GM19025 (cell line): ENCODE measurements around the gene MACC1.

Experiments
- ATAC-seq: cut with Tn5 transposase; IDR thresholded peaks from one replicate; pipeline ENCODE4 v1.9.1; 2021; ENCODE audit warnings: mild to moderate bottlenecking, low read depth, moderate library complexity; ENCODE audit not compliant: unreplicated experiment

Gene MACC1, protein sequence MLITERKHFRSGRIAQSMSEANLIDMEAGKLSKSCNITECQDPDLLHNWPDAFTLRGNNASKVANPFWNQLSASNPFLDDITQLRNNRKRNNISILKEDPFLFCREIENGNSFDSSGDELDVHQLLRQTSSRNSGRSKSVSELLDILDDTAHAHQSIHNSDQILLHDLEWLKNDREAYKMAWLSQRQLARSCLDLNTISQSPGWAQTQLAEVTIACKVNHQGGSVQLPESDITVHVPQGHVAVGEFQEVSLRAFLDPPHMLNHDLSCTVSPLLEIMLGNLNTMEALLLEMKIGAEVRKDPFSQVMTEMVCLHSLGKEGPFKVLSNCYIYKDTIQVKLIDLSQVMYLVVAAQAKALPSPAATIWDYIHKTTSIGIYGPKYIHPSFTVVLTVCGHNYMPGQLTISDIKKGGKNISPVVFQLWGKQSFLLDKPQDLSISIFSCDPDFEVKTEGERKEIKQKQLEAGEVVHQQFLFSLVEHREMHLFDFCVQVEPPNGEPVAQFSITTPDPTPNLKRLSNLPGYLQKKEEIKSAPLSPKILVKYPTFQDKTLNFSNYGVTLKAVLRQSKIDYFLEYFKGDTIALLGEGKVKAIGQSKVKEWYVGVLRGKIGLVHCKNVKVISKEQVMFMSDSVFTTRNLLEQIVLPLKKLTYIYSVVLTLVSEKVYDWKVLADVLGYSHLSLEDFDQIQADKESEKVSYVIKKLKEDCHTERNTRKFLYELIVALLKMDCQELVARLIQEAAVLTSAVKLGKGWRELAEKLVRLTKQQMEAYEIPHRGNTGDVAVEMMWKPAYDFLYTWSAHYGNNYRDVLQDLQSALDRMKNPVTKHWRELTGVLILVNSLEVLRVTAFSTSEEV

DNA sequence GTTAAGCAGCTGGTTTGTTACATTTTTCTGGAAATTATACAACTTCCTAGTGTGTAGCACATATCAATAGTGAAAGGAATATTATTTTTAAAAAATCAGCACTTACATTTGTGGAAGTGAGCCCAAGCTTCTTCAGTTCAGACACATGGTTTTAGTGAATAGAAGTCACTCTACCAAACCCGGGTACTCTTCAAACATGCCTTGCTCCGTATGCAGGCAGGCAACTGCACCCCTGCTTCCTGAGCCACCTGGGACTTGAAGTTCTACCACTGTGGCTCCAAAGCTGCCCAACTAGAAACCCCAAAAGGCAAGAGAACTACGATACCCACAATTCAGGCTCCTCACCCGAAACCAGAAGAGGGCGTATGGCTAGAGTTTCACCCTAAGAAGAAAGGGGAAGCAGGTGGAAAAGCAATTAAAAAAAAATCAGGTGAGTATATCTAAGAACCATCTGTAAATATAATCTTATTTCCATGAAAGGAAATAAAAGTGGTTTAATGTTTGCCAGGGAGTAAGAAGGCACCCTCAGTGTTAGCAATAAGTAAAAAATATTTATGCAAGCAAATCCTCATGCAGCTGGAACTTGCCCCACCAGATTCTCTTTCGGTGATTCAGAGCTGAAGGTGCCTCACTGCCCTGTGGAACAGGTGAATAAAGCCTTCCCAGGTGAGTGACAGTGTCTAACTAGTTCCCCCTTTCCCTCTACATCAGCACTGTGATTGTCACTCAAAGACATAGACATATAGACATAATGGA is at the start of gene MACC1:
TSS of gene MACC1 (minus strand) at position 192 of the 756 bp plus-strand sequence. CDS start 55,522 bp downstream, outside the sequence.
- ATAC-seq, result peak; percentile 40

DNA sequence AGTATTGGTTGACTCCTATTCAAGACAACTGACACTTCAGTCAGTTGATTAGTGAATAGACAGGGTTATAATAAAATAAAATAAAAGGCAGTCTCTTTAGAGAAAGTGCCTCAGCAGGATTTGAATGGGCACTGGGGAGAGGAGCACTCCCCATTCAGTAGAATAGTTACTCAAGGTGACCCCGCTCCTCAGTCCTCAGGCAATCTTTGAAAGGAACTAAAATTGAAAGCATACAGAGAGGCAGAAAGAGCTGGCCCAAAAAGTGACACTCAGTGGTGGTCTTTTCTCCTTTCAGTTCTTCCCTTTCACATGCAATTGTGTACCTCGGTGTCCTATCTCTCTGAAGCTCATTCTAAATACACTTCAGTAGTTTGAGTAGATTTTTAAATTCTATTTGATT is 47.4 kb upstream of the MACC1 start:
- ATAC-seq, result no peak

DNA sequence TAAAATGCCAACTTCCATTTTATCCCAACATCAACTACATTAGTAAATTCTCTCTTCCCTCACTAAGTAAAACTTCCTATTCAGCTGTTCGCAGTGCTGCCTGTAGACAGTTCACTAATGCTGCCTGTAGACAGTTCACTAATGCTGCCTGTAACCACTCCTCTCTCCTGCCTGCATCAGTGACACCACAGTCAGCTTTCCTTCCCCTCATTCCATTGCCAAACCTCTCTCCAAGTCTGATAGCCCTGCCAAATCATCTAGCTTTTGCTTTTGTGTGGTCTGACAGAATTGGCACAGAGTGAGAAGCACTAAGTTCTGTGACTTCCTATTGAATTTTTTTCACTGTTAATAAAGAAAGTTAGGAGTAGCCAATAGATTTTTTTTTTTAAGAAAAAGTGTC is 43.0 kb upstream of the MACC1 start:
- ATAC-seq, result no peak

DNA sequence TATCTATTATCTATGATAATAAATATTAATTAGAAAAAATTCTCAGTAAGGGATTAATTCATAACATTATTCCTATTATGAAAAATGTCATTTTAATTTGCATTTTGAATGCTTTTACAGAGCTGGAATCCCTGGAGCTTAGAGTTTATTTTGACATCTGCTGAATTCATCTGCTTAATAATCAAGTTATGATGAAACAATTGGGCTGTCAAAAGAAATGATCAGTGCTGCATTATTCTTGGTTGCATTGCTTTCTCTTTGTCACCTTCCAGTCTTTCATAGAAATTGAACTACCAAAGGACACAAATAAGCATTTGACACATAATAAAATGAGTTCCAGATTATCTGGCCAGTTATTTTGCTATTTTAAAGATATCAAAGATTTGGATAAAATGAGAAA is 40.0 kb upstream of the MACC1 start:
- no peak for ATAC-seq

DNA sequence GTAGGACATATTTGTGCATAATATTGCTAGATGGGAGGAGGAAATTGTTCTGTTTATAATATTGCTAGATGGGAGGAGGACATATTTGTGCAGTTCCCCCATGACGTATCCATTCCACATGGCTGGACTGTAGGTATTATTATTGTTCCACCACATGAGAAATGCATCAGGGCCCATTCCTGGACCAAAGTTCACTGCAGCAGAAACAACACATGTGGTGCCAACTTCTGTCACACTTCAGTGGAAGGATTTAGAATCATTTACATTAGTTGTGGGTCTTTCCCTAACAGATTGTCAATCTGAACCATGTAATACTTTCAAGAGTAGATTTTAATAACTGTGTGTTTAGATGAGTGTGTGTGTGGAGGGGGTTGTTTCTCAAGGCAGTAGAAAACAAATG is 32.7 kb upstream of the MACC1 start:
- no peak for ATAC-seq

DNA sequence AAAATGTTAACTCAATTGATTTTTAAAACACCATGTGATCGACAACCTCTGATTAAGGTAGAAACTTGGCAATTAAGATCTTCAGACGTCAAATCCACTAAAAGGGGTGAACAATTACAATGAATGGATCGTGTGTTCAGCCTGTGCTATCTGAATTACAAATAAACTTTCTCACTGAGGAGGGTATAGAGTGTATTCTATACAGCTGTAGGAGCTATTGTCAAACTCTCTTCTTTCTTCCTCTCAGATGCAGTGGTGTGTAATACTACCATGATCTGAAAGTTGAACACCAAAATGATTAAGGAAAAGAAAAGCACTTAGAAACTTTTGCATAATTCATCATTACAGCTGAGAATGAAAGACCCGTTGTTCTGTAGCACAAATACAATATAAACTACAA is 32.2 kb upstream of the MACC1 start:
- no peak for ATAC-seq

DNA sequence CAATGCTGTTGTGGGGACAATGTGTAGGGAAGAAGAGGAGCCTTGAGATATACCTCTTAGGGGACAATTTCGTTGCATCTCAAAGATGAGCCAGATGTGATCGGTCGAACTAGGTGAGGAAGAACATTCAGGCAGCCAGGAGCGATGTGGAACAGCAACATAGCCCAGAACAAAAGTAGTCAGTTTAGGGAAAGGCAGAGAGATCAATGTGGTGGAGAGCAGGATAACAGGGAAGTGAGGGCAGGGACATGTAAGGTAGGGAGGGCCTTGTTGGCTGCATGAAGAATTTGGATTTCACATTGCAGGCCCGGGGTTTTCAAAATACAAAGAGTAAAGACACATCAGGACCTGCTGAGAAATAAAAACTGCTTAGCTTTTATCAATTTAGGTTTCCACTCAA is 29.1 kb upstream of the MACC1 start:
- no peak for ATAC-seq

DNA sequence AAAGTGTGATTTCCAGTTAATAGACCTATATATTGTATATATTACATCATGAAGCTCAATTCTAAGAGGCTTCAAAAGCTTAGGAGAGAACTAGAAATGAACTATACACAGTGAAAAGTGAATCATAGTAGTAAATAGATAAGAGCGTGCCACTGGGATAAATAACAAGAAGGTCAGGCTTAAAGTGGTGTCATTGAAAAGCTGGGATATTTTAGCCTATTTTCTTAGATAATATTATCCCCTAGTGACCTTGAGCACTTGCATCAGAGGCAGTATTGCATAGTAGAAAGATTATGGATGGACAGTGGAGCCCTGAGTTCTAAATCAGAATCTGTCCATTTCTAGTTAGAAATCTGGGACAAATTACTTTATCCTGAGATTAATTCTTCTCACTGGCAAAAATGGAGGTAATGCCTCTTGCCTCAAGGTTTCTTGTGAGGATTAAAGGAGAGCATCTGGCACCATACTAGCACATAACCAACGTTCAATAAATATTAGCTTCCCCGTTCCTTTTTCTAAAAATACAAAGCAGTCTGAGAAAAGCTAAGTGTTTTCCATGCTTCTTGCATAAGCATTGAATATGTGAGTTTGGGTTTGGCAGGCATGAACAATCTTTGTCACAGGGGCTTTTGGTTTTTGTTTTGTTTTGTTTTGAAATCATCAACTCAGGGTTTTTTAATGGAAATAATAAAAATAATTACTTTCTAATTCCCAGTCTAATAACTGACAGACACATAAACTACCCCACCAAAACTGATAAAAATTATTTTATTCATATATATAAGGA is 27.3 kb upstream of the MACC1 start:
- no peak for ATAC-seq

DNA sequence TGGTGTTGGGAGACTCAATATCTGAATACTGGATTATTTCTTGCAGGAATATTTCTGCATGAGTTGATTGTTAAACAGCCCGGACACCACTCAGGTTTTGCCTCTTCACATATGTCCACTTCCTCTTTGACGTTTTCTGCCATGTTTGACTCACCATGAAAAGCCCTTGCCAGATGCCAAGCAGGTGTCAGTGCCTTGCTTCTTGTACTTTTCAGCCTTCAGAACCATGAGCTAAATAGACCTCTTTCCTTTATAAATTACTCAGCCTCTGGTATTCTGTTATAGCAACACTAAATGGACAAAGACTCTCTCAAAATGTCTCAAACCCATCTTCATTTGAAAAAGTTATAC is 24.7 kb upstream of the MACC1 start:
- peak; percentile 32 for ATAC-seq

DNA sequence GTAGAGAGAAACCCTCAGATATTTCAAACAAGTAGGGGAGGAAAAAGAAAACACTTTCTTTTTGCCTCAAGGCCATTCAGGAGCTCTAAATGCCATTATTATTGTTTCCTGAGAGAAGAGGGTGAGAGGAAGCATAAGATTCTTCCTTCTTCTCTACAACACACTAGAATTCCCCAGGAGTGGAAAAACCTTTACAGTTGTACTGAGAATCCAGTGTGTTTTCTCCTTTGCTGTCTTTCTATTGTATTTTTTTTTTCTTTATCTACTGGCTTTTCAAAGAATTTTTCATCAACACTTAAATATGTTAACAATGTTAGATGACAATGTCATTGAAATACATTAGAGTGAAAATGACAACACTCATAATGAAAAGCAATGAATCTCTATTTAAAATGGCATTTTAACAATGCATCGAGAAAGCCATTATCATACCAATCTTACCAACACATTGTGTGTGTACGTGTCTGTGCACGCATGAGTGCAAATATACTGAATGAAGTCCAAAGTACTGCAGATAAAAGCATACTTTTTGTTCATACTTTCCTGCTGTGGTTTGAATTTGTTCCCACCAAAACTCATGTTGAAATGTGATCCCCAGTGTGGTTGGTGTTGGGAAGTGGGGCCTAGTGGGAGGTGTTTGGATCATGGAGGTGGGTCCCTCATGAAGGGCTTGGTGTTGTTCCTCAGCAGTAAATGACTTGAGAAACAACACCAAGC is 24.2 kb upstream of the MACC1 start:
- no peak for ATAC-seq

DNA sequence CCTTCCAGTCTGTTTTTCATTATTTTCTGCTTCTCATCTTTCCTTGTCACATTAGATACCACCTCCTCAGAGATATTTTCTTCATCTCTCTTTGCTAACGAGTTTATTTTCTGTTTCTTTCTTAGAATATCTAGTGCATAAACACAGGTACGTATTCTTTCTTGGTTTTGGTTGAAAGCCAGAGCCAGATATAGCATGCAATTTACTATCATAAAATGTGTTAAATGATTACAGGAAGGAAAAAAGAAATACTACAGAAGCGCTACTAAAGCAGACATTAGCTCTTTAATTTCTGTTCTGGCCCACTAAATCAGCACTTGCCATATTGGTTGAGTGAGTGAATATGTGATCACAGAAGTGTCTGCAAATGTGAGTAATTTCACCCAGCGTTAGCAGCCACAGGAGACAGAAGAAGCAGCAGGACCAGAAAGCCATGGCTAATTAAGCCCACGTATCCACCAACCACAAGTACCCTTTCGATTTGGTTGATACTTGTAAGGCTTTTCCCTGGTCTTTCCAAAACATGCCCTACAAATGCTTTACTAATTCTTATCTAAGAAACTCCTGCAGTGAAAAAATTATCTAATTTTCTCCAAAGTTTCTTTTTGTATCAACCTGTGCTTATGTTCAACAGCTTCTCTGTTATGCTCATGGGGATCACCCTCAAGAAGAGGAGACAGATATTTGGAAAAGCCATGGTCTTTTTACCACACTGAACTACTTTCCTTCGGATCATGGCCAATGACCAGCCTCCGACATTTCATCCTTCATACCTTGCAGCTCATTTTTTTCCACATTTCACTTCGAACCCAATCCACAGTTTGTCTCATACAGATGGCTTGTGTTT is 23.1 kb upstream of the MACC1 start:
- ATAC-seq, result peak; percentile 39

DNA sequence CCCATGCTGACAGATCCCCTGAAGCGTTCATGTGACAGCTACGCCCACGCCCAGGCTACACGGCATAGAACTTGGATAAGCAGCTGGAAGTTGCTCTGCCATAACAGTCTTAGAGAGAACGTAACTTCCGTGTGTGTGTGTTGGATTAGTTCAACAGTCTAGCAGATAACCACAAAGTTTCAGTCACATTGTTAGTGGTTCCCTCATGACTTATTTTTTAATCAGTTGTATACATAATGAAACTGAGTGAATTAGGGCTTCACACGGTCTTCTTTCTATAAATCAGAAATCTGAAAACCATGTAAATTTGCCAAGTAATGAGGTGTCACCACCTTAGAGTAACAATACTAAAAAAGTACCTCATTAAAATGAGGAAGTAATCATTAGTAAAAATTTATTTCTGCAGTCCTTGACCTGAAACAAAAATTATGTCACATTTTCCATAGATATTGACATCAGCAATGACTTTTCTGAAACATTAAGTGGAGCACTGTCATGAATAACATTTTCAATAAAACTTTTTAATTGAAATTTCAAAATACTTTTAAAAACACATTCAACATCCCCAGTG is 21.7 kb upstream of the MACC1 start:
- peak; percentile 72 for ATAC-seq

DNA sequence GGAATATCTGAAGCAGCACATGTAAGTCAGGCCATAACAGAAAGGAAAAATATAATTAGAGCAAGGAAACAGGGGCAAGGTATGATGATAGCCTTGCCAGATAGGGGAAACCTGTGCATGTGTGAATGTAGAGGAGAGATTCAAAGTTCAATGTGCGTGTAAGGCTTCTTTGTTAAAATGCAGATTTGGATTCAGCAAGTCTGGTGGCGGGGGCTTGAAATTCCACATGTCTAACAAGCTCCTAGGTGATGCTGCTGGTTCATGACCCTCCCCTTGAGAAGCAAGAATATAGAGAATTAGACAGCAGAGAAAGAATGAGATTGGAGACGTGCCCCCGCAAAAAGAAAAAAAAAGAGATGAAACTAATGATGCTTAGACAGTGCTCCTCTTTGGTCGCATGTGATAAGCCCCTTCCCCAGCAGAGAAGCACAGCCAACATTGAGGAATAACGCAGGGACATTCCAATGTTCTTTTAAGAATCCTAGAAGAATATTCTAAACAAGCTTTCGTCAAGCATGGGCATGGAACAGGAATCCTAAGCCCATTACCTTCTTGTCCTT is 21.1 kb upstream of the MACC1 start:
- no peak for ATAC-seq

DNA sequence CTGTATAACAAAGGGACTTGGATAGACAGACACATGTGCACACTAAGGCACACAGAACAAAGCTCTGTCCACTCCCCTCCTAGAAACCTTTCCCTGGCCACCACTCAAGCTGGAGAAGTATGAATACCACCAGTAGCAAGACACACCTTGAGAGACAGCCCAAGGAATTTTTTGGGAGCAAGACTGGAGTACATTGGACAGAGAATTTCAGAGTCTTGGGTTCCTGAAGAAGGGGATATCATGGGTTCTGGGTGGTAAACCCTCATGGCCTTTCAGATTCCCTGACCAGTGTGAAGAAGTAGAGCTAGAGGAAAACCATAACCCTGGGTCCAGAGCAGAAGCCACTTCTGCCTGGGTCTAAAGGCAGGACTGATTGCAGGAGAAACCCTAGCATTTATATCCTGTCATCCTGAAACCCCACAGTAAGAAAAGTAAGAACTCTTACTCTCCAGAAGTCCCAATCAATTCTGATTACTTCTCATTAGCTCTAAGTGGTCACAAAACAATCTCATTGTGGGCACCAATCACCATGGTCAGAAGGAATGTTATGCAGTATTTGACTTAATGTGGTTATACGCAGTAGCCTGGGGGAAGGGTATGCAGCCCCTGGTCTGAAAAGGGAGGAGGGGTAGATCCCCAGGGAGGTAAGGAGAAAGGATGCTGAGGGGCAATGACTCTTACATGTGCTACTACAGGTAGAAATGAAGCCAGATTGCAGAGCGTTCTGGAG is 20.4 kb upstream of the MACC1 start:
- no peak for ATAC-seq

DNA sequence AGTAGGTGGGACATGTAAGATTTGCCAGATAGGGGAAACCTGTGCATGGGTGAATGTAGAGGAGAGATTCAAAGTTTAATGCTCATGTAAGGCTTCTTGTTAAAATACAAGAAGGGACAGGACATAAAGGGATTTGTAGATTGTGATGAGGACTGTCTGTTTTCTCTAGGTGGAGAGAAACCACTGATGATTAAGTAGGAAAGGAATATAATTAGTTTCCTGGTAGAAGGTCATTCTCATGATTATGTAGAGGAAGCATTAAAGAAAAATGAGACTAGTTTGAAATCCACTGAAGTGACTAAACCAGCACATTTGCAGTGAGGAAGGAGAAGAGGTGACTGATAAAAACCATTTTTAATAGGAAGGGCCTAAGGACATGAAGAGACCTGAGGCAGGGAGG is 19.6 kb upstream of the MACC1 start:
- no peak for ATAC-seq

DNA sequence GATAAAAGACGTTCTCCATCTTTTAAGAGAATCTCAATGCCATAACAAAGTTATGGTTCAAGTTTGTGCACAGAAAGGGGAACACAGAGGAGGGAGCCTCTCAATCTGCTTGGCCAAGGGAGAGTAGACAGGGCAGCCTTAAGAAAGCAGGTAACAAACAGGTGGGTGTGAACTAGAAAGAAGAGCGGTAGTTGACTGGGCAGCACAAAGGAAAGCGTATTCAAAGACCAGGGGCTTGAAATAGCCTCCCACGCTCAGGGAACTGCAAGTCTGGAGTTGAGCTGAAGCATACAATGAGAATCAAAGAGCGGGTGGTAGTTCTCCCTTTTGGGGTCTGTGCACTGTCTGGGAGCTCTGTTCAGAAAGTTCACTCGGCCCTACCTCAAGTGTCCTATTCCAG is 18.9 kb upstream of the MACC1 start:
- ATAC-seq, result no peak

DNA sequence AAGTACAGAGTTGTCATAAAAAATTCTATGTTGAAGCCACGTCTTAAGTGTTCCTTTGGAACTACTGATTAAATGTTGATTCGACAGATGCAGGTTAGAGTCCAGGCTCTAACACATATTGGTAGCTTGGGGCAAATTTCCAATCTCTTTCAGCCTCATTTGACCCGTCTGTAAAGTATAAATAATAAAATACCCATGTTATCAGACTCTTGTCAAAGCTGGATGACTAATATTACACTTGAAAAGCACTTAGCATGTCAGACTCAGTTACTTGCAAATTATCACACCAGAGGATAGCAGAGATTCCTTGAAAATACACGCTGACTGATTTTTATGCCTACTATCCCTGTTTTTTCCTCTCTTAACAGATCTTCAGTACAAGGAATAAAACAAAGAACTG is 18.1 kb upstream of the MACC1 start:
- ATAC-seq, result no peak

DNA sequence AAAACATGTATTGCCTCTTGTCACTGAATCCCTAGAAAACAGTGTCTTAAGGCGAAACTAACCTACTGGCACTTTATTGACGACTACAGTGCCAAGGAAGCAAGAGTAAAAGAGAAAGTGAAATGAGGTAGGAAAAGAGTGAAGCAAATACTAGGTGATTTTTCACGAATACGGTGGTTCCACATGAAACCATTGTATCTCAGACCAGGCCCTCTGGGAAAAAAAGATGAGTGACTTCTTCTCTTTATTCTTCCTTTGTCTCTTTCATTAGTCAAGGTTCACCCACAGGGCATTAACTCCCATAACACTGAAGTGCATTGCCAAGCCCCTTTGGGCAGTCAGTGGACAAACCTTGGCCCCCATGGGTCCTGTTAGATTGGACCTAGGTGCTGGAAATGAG is 16.2 kb upstream of the MACC1 start:
- peak; percentile 65 for ATAC-seq
